NCI-H510A treated with DMSO at 0.1 percent for 48 hours (cell line): ENCODE measurements around the gene ALAS2.
"Not testable (repeated sequence)": the region's sequence is repeated elsewhere in the genome, so short reads cannot be mapped to it uniquely, and the experiment has no call there.

Experiments
- DNase-seq: peaks from one replicate; lab custom pipeline; 2025; lab: John Stamatoyannopoulos, UW

ALAS2 gene

DNA sequence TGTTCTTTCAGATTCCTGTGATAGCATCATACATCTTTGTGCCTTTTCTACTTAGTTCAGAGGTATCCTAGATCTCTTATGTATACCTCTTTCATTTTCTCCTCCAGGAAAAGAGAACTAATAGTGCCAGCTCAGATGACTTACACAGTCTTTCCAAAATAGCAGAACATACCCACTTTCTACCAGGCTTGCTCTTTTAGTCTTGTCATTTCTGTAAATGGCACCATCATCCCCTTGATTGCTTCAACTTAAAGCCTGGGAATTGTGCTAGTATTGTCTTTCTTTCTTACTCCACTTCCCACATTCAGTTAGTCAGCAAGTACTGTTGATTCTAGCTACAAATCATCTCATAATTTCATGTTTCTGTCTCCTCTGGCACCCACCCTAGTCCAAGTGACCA lies 25.5 kb downstream of the ALAS2 start:
- DNase-seq: no peak

DNA sequence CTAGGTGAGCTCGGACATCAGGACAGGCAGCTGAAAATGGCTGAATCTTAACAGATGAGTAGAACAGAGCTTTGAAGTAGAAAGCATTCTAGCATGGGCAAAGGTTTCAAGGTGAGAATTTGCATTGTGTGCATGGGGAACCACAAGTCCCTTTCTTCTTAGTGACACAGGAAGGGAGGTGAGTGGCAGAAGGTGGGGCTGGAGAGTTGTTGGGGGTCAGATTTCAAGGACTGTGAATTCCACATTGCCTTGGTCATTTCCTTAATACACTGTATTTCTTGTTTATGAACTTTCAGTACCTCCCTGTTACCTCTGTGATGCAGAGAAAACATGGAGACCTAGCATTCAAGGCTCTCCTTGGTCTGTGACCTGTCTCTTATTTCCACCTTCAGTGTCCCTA lies 26.5 kb downstream of the ALAS2 start:
- no peak for DNase-seq

DNA sequence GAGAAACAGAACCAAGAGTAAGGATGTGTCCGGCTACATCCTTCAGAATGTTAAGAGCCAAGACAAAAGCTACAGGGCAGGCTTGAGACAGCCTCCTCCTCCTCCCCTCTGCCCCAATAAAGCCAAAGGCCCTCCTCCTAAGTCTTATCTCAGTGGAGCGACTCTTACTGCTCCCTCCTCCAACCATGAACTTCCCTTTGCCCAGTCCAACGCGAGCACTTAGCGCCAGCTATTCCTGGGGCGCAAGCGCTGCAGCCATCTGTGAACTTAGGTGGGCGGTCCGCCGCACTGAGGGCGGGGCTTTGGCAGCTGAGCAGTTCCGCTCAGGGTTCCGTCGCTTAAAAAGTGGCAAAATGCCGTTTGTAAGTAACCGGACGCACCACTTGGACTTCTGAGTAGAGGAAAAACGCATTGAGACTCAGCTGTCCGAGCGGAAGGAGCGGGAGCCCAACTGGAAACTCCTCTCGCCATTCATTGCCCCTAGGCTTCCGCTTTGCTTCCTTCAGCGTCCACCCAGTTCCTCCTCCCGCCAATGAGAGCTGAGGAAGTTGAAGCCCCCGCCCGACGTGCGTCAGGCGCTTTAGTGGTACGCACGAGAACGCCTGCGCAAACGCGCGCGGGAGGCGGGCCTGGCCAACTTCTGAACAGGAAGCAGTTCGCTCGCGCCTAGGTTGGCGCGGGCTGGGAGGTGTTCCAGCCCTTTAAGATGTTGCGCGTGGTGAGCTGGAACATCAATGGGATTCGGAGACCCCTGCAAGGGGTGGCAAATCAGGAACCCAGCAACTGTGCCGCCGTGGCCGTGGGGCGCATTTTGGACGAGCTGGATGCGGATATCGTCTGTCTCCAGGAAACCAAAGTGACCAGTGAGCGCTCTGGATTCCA lies 30.8 kb downstream of the ALAS2 start, which contains the start of gene APEX2:
APEX2 (plus strand) TSS at position 647 of the 882 bp plus-strand sequence; CDS start at position 707, 60 bp downstream.
- DNase-seq: peak; percentile 91

DNA sequence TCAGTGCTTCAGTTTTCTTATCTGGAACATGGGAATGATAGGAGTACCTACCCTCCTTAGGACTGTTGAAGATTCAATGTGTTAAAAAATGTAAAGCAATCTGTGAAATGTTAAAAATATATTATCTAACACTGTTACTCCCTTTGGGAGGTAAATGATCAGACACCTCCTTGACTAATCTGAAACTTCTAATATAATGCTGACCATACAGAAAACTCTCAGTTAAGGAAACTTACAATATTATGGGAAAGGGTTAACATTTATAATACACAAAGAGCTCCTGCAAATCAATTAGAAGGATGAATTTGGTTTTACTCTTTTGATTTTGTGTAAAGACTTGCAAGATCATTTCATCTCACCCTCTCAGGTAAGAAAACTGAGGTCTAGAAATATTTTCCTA lies 35.2 kb downstream of the ALAS2 start:
- no peak for DNase-seq

DNA sequence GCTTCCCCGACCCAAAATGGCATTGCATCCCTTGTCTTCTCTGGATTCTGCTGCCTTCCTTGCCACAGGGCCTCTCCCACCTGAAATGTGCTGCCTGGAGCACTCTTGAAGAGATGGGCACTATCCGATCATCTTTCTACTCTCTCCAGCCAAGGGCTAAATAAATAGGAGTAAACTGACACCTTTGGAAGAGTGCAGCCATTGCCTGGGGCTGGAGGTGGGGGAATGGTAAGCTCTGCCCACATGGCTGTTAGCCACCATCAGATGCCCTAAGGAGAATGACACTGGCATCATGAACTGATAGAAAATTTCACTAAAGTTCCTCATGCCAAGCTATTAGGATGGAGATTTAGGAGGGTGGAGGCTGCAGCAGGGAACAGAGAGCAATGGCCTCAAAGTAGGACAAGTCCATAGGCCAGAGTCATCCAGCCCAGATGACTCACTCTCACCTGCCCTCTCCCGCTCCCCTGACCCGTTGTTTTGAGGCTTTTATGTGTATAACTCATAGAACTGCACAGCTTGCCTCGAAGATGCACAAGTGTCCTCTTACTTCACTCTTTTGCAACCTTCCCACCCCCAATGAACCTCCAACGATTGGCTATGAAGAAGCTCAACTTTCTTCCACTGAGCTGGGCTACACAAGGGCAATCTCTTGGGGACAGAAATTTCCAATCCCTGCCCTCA lies 36.0 kb downstream of the ALAS2 start:
- no peak for DNase-seq

DNA sequence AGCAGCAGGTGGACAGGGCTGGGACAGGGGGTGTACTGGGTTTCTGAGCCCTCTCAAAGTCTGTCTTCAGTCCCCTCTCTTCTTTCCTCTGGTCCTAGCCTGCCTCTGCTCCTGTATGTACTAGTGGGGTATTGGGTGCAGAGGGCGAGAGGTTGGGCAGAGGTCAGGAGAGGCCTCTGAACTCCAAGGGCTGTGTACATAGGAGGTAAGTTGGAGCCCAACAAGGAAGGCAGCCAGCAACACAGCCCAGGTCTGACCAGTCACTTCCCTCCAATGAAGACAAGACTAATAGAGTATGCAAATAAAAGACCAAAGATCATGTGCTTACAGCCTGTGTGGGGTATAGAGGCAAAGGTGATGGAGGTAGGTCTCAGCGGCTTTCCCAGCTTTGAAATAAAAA lies 36.7 kb downstream of the ALAS2 start, which contains the start of gene PFKFB1:
PFKFB1 (minus strand) TSS at position 90 of the 400 bp plus-strand sequence. CDS start 181 bp downstream, outside the sequence.
- DNase-seq: no peak

DNA sequence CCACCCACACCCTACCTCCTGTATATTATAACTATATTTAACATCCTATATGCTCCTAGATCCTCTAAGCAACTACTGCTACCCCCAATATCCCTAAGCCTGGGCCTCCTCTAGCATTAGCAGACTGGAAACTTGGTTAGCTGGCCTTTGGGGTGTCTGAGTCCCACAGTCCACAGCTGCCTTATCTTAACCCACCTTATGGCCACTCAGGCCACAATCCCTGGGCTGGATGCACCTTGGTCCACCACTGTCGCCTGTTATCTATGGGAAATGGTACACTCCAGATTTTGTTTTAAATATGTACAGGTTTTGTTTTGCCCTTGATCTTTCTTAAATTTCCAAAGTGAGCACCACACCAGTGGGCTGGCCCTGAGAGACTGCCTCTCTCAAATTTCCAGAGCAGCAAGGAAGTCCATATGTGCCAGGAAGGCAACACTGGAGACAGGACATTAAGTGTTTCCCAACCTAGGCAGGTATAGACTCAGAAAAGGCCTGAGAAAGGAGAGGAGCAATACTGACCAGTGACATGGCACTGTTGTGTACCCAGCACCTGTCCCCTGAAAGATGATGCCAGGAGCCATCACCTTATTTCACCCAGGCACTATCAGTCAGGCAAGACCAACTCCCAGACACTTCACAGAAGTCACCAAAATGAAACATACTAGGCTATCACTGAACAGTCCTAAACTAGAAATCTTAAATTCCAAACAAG lies 37.7 kb downstream of the ALAS2 start:
- DNase-seq: no peak

DNA sequence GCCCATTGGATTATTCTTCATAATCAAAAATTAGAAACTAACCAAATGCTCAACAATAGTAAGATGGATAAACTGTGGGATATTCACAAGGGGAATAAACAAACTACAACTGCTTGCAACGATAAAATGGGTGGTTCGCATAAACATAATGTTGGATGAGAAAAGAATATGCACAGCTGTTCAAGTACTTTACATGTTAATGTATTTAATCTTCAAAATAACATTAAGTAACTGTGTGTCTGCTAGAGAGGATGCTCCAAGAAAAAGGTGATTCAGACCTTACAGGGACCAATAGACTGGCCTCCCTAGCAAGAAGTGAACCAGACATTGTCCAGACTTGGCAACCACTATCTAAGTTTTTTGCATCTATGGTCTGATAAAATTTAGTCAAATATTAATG lies 39.1 kb downstream of the ALAS2 start:
- no peak for DNase-seq

DNA sequence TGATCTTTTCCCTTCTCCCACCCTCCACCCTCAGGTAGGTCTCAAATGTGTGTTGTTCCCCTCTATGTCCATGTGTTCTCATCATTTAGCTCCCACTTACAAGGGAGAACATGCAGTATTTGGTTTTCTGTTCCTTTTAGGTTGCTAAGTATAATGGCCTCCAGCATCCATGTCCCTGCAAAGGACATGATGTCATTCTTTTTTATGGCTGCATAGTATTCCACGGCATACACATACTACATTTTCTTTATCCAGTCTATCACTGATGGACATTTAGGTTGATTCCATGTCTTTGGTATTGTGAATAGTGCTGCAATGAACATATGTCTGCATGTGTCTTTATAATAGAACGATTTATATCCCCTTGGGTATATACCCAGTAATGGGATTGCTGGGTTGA lies 47.5 kb downstream of the ALAS2 start:
- not testable (repeated sequence) for DNase-seq

DNA sequence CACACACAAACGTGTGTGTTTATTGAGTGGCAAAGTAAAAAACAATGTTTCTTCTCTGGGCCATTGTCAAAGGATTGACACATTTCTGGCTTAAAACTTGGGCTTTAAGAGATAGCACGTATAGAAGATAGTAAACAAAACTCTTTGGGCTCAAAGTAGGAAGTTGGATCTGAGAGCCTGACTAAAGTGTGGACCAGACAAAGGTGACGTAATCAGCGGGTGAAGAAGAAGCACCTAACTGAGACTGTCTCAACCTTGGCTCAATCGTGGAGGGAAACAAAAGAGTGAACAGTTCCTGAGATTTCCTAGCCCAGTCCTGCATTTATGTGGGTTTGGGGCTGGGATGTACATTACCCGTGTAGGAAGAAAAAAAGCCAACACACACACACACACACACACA lies 50.4 kb downstream of the ALAS2 start:
- no peak for DNase-seq

DNA sequence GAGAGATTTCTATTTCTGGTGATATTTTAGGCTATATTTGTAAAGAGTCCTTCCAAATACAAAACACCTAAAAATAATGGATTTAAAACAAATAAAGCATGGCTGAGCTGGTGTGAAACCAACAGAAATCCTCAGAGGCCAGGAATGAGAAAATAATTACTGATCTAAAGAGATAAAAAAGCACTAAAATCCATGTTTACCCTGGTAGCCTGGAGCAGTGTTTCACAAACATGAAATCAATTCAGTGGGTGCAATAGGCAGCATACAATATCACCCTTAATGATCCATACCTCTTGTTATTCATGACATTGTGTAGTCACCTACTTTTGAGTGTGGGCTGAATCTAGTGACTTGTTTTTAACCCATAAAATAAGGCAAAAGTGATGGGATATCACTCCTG lies 51.3 kb downstream of the ALAS2 start:
- DNase-seq: no peak

DNA sequence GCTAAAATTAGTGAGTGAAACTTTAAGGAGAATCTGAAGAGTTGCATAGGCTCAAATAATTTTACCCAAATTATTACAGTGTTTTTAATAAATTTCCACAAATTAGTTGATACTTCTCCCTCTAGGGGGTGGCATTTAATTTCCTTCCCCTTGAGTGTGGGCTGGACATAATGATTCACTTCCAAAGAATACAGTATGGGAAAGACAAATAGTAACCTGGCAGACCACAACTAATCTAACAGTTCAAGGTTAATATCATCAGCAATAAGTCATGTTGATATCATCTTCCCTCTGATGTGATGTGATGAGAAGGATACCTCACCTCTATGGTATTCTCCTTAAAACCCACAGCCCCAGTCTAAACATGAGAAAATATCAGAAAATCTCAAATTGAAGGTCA lies 52.3 kb downstream of the ALAS2 start:
- no peak for DNase-seq

DNA sequence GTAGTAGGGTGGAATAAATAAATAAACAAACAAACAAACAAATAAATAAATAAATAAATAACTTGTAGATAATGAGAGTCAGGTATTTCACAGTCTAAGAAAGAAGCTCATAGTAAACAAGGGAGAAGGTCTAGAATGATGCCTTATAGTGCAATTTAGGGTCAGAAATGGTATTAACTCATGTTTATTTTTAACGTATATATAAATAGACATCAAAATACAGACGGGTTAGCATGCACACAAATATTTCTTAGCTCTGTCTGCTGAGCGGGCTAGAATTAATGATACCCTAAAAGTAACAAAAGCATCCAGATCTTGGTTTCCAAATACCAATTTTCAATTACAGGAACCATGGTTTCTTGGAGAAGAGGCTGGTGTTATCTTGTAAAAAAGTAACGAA lies 53.4 kb downstream of the ALAS2 start:
- DNase-seq: no peak

DNA sequence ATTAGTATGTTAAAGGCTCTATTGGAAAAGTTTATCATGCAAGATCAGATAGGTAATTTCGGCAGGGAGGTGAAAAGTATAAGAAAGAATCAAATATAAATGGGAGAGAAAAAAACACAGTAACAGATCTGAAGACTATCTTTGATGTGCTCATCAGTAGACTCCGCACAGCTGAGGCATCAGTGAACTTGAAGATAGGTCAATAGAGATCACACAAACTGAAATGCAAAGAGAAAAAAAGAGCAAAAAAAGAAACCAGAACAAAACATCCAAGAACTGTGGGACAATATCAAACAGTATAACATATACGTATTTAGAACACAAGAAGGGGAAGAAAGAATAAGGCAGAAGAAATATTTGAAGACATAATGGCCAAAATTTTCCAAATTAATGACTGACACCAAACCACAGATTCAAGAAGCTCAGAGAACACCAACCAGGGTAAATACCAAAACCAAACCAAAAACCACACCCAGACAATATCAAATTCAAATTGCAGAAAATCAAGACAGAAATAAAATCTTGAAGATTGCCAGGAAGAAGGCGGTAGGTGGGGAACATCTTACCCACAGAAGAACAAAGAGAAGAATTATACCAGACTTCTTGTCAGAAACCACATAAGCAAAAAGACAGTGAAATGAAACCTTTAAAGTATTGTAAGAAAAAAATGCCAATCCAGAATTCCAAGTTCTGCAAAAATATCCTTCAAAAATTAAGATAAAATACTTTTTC lies 65.8 kb downstream of the ALAS2 start:
- no peak for DNase-seq

DNA sequence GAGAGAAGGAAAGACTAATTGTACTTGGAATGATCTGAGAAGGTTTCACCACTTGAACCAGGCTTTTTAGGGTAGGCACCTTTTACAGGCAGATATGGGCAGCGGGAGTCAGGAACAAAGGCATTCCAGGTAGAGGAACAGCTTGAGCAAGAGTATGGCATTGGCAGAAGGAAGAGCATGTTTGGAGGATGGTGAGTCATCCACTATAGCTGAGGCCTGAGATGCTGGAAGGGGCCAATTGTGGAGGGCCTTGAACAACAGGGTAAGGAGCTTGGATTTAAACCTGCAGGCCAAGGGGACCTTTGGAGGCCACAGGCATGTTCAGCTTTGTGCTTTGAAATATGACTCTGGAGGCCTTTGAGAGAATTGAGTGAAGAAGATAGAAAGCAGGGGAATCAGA lies 69.0 kb downstream of the ALAS2 start:
- no peak for DNase-seq
